ENCODE results near the gene SPINK5.

The SPINK5 gene

GRCh38 chr5:148091991-148092964 lies 28.5 kb downstream of the SPINK5 start:
- DNase-seq (ENCODE audit: low spot score), result no peak

GRCh38 chr5:148094336-148094735 lies 30.6 kb downstream of the SPINK5 start:
- DNase-seq (ENCODE audit: low spot score), result no peak

- no peak for DNase-seq (ENCODE audit: low spot score)
Observed at GRCh38 chr5:148104226-148104625, 40.4 kb downstream of the SPINK5 start.

- DNase-seq (ENCODE audit: low spot score), result no peak
Observed at GRCh38 chr5:148107608-148108007, 43.8 kb downstream of the SPINK5 start.

- no peak for DNase-seq (ENCODE audit: low spot score)
Observed at GRCh38 chr5:148113243-148113642, 49.5 kb downstream of the SPINK5 start.

GRCh38 chr5:148120317-148120716 lies 56.5 kb downstream of the SPINK5 start:
- no peak for DNase-seq (ENCODE audit: low spot score)

- no peak for DNase-seq (ENCODE audit: low spot score)
Observed at GRCh38 chr5:148125641-148126040, 61.9 kb downstream of the SPINK5 start.

- no peak for DNase-seq (ENCODE audit: low spot score)
Observed at GRCh38 chr5:148135091-148136048, 71.6 kb downstream of the SPINK5 start.

- no peak for DNase-seq (ENCODE audit: low spot score)
Observed at GRCh38 chr5:148140846-148141245, 77.1 kb downstream of the SPINK5 start.

GRCh38 chr5:148141645-148142044 lies 77.9 kb downstream of the SPINK5 start:
- no peak for DNase-seq (ENCODE audit: low spot score)

- DNase-seq (ENCODE audit: low spot score), result no peak
Observed at GRCh38 chr5:148145916-148146315, 82.1 kb downstream of the SPINK5 start.

- DNase-seq (ENCODE audit: low spot score), result no peak
Observed at GRCh38 chr5:148146487-148146886, 82.7 kb downstream of the SPINK5 start.

GRCh38 chr5:148147415-148147814 lies 83.6 kb downstream of the SPINK5 start:
- no peak for DNase-seq (ENCODE audit: low spot score)

- no peak for DNase-seq (ENCODE audit: low spot score)
Observed at GRCh38 chr5:148151872-148152271, 88.1 kb downstream of the SPINK5 start.

GRCh38 chr5:148152781-148153180 lies 89.0 kb downstream of the SPINK5 start:
- no peak for DNase-seq (ENCODE audit: low spot score)

- no peak for DNase-seq (ENCODE audit: low spot score)
Observed at GRCh38 chr5:148156609-148157008, 92.8 kb downstream of the SPINK5 start.

- DNase-seq (ENCODE audit: low spot score), result no peak
Observed at GRCh38 chr5:148162038-148162437, 98.3 kb downstream of the SPINK5 start.

- DNase-seq (ENCODE audit: low spot score), result no peak
Observed at GRCh38 chr5:148163345-148163744, 99.6 kb downstream of the SPINK5 start.

- no peak for DNase-seq (ENCODE audit: low spot score)
Observed at GRCh38 chr5:148166550-148167283, 102.9 kb downstream of the SPINK5 start.

- DNase-seq (ENCODE audit: low spot score), result no peak
Observed at GRCh38 chr5:148168246-148168645, 104.5 kb downstream of the SPINK5 start, which contains the start of gene SPINK14. Gene SPINK14 (plus strand): TSS chr5:148168546. CDS start chr5:148169733, 1,187 bp downstream.

GRCh38 chr5:148172377-148172776 lies 108.6 kb downstream of the SPINK5 start:
- DNase-seq (ENCODE audit: low spot score), result no peak

- DNase-seq (ENCODE audit: low spot score), result no peak
Observed at GRCh38 chr5:148176480-148176879, 112.7 kb downstream of the SPINK5 start.

All from hematopoietic multipotent progenitor cell treated with erythropoietin and hydrocortisone succinate and interleukin-3 and kit ligand, for 15 days (in vitro differentiated cells).